Activated naive CD4-positive, alpha-beta T cell treated with anti-CD3 and anti-CD28 coated beads, Interleukin-2, amount 50 U/mL, for 72 hours (primary cell): Measurements from ENCODE around the gene NETO2. TPM values are rescaled to one million over a fixed set of nuclear protein-coding genes. Genes with fewer than 3 reads are reported as not detected.
"Not testable (repeated sequence)": the region's sequence is repeated elsewhere in the genome, so short reads cannot be mapped to it uniquely, and the experiment has no call there.

Experiments
- ATAC-seq, 2 donors: fragments of 150-1000 bp; cut with Tn5 transposase; 2 replicates each; pipeline ENCODE4 v1.10.0; 2021; ENCODE audit warnings: mild to moderate bottlenecking in 2 of 2, moderate library complexity in 2 of 2
- DNase-seq, 2 donors: peaks; one replicate each; pipeline ENCODE4 v3.0.0; 2021 to 2022; ENCODE audit warnings: low spot score in 2 of 2
- H3K27ac Mint-ChIP-seq, 2 donors: one replicate each; pipeline ENCODE4 v1.8.0; 2022; ENCODE audit warnings: mild to moderate bottlenecking in 2 of 2, mixed read lengths in 2 of 2
- H3K36me3 Mint-ChIP-seq, 2 donors: one replicate each; pipeline ENCODE4 v1.8.0; 2022; ENCODE audit warnings: mixed read lengths in 2 of 2
- H3K9me3 Mint-ChIP-seq, 2 donors: one replicate each; pipeline ENCODE4 v1.8.0; 2022; ENCODE audit warnings: mixed read lengths in 2 of 2
- total RNA-seq, 2 donors: library from RNA; stranded (reverse); gene quantifications; one replicate each; pipeline ENCODE4 v1.2.3, GENCODE V29; 2022

NETO2 gene
- total RNA-seq, 2 donors from 2014 or later: 1.1 to 7.3 TPM

GRCh38 chr16:47058295-47059086 is 85.3 kb downstream of the NETO2 start:
- ATAC-seq: no peak
- Mint-ChIP-seq H3K36me3 (peaks cover 0 to 10% of the 10 kb centered on the region in 2 donors), H3K27ac (no peak overlapping the region), H3K9me3 (peaks cover 0 to 12% of the 10 kb centered on the region in 2 donors)
- no peak for DNase-seq

- no peak overlapping the region for H3K27ac Mint-ChIP-seq
Observed at GRCh38 chr16:47057630-47057993, 86.1 kb downstream of the NETO2 start.

GRCh38 chr16:47056688-47057629 is 86.8 kb downstream of the NETO2 start:
- ATAC-seq (no peak), DNase-seq (no peak)
- Mint-ChIP-seq H3K36me3 (no peaks in the 10 kb centered on the region), H3K27ac (no peak overlapping the region), H3K9me3 (no peaks in the 10 kb centered on the region)

More at GRCh38 chr16:47057630-47057993, 86.1 kb downstream of the NETO2 start:
- Mint-ChIP-seq H3K9me3 (peaks cover 0 to 4% of the 10 kb centered on the region in 2 donors), H3K36me3 (peaks cover 0 to 3% of the 10 kb centered on the region in 2 donors)
- no peak for ATAC-seq
- DNase-seq: no peak

- not testable (repeated sequence) for H3K36me3 Mint-ChIP-seq, ATAC-seq, DNase-seq, H3K27ac Mint-ChIP-seq, H3K9me3 Mint-ChIP-seq
Observed at GRCh38 chr16:47056061-47056460, 87.7 kb downstream of the NETO2 start.

GRCh38 chr16:47055136-47055885 is 88.4 kb downstream of the NETO2 start:
- ATAC-seq (no peak), DNase-seq (no peak)
- H3K36me3 Mint-ChIP-seq: no peaks in the 10 kb centered on the region
- H3K9me3 Mint-ChIP-seq: no peaks in the 10 kb centered on the region
- no peak overlapping the region for H3K27ac Mint-ChIP-seq

- no peak for ATAC-seq
- Mint-ChIP-seq H3K36me3 (no peaks in the 10 kb centered on the region), H3K9me3 (no peaks in the 10 kb centered on the region), H3K27ac (no peak overlapping the region)
- DNase-seq: no peak
Observed at GRCh38 chr16:47054306-47054705, 89.4 kb downstream of the NETO2 start.

GRCh38 chr16:47053895-47054294 is 89.8 kb downstream of the NETO2 start:
- no peak for DNase-seq
- Mint-ChIP-seq H3K36me3 (no peaks in the 10 kb centered on the region), H3K9me3 (no peaks in the 10 kb centered on the region), H3K27ac (no peak overlapping the region)
- ATAC-seq: no peak

- Mint-ChIP-seq H3K27ac (peak overlapping the region in 1 of 2 donors; percentile 85), H3K36me3 (no peaks in the 10 kb centered on the region), H3K9me3 (no peaks in the 10 kb centered on the region)
- ATAC-seq (no peak), DNase-seq (no peak)
Observed at GRCh38 chr16:47052666-47053640, 90.8 kb downstream of the NETO2 start.

- no peaks in the 10 kb centered on the region for H3K9me3 Mint-ChIP-seq
- H3K36me3 Mint-ChIP-seq: no peaks in the 10 kb centered on the region
- ATAC-seq (no peak), DNase-seq (no peak)
- H3K27ac Mint-ChIP-seq: no peak overlapping the region
Observed at GRCh38 chr16:47051031-47051430, 92.7 kb downstream of the NETO2 start.

- Mint-ChIP-seq H3K9me3 (no peaks in the 10 kb centered on the region), H3K36me3 (no peaks in the 10 kb centered on the region), H3K27ac (no peak overlapping the region)
- DNase-seq (no peak), ATAC-seq (no peak)
Observed at GRCh38 chr16:47049901-47050583, 93.7 kb downstream of the NETO2 start.

GRCh38 chr16:47047524-47048203 is 96.1 kb downstream of the NETO2 start:
- ATAC-seq: no peak
- H3K36me3 Mint-ChIP-seq: no peaks in the 10 kb centered on the region
- H3K27ac Mint-ChIP-seq: no peak overlapping the region
- no peaks in the 10 kb centered on the region for H3K9me3 Mint-ChIP-seq
- DNase-seq: no peak

- ATAC-seq (no peak), DNase-seq (no peak)
- H3K9me3 Mint-ChIP-seq: no peaks in the 10 kb centered on the region
- no peak overlapping the region for H3K27ac Mint-ChIP-seq
- H3K36me3 Mint-ChIP-seq: no peaks in the 10 kb centered on the region
Observed at GRCh38 chr16:47046726-47047523, 96.8 kb downstream of the NETO2 start.

GRCh38 chr16:47045459-47045858 is 98.3 kb downstream of the NETO2 start:
- ATAC-seq (no peak), DNase-seq (no peak)
- no peak overlapping the region for H3K27ac Mint-ChIP-seq
- no peaks in the 10 kb centered on the region for H3K36me3 Mint-ChIP-seq
- no peaks in the 10 kb centered on the region for H3K9me3 Mint-ChIP-seq

- Mint-ChIP-seq H3K9me3 (no peaks in the 10 kb centered on the region), H3K36me3 (no peaks in the 10 kb centered on the region), H3K27ac (no peak overlapping the region)
- DNase-seq (no peak), ATAC-seq (no peak)
Observed at GRCh38 chr16:47045023-47045422, 98.7 kb downstream of the NETO2 start.
